Astrocyte (in vitro differentiated cells and primary cell): ENCODE data around the gene SPN. TPM values are rescaled to one million over a fixed set of nuclear protein-coding genes. Genes with fewer than 3 reads are reported as not detected.

Source experiments
- DNase-seq: peaks from one replicate; pipeline ENCODE4 v3.0.0-alpha.2; 2010; ENCODE audit warnings: low read depth
- FAIRE-seq: peaks from 2 replicates; lab custom pipeline; 2011; peaks lifted over from hg19 to GRCh38; lab: Jason Lieb, UNC
- H2AFZ ChIP-seq: 2 replicates; pipeline ENCODE4 v1.6.0; 2012; ENCODE audit warnings: low read depth, low read length, inconsistent platforms
- H3K27ac ChIP-seq: 2 replicates; pipeline ENCODE4 v1.5.1; 2011; ENCODE audit warnings: low read depth, low read length, inconsistent platforms
- H3K27me3 ChIP-seq: 2 replicates; pipeline ENCODE4 v1.6.0; 2011; ENCODE audit warnings: low read length, inconsistent platforms; ENCODE audit not compliant: insufficient read depth
- H3K36me3 ChIP-seq: 2 replicates; pipeline ENCODE4 v1.5.1; 2011; ENCODE audit warnings: low read length, inconsistent platforms; ENCODE audit not compliant: insufficient read depth
- H3K4me1 ChIP-seq: 2 replicates; pipeline ENCODE4 v1.5.1; 2011; ENCODE audit warnings: low read length, inconsistent platforms; ENCODE audit not compliant: insufficient read depth
- H3K4me2 ChIP-seq: 2 replicates; pipeline ENCODE4 v1.6.0; 2012; ENCODE audit warnings: low read length, inconsistent platforms
- H3K4me3 ChIP-seq: 2 replicates; pipeline ENCODE4 v1.5.1; 2011; ENCODE audit warnings: low read depth, mild to moderate bottlenecking, low read length, inconsistent platforms; ENCODE audit not compliant: insufficient read depth
- H3K79me2 ChIP-seq: 2 replicates; pipeline ENCODE4 v1.6.0; 2012; ENCODE audit warnings: mild to moderate bottlenecking, low read length, inconsistent platforms; ENCODE audit not compliant: insufficient read depth
- H3K9ac ChIP-seq: 2 replicates; pipeline ENCODE4 v1.6.0; 2012; ENCODE audit warnings: mild to moderate bottlenecking, low read length, inconsistent platforms
- H3K9me3 ChIP-seq: 2 replicates; pipeline ENCODE4 v1.5.1; 2012; ENCODE audit warnings: low read depth, mild to moderate bottlenecking, low read length, inconsistent platforms; ENCODE audit not compliant: insufficient read depth
- H4K20me1 ChIP-seq: 2 replicates; pipeline ENCODE4 v1.6.0; 2012; ENCODE audit warnings: low read length, inconsistent platforms; ENCODE audit not compliant: insufficient read depth
- H3K27ac Mint-ChIP-seq: one replicate; pipeline ENCODE4 v1.8.0; 2021; ENCODE audit warnings: mild to moderate bottlenecking, mixed read lengths; ENCODE audit not compliant: unreplicated experiment
- H3K27me3 Mint-ChIP-seq: one replicate; pipeline ENCODE4 v1.8.0; 2021; ENCODE audit warnings: low read depth, mixed read lengths; ENCODE audit not compliant: unreplicated experiment
- H3K36me3 Mint-ChIP-seq: one replicate; pipeline ENCODE4 v1.8.0; 2021; ENCODE audit warnings: low read depth, mixed read lengths; ENCODE audit not compliant: unreplicated experiment
- H3K4me1 Mint-ChIP-seq: one replicate; pipeline ENCODE4 v1.8.0; 2021; ENCODE audit warnings: low read depth, mixed read lengths; ENCODE audit not compliant: unreplicated experiment
- H3K4me3 Mint-ChIP-seq: one replicate; pipeline ENCODE4 v1.8.0; 2021; ENCODE audit warnings: mild to moderate bottlenecking, moderate library complexity, mixed read lengths; ENCODE audit not compliant: unreplicated experiment
- H3K9me3 Mint-ChIP-seq: one replicate; pipeline ENCODE4 v1.8.0; 2021; ENCODE audit warnings: mild to moderate bottlenecking, mixed read lengths; ENCODE audit not compliant: unreplicated experiment
- EZH2 ChIP-seq: IDR thresholded peaks from 2 replicates; pipeline ENCODE4 v1.6.1; 2012; ENCODE audit warnings: mild to moderate bottlenecking, low read length, inconsistent platforms; ENCODE audit not compliant: insufficient read depth
- total RNA-seq: library from RNA; stranded (reverse); gene quantifications from 2 replicates; pipeline ENCODE4 v1.2.1, GENCODE V29; 2021
- TF ChIP-seq, protein P1 (sequence below): IDR thresholded peaks from 2 replicates; pipeline ENCODE4 v1.5.1; 2011; ENCODE audit warnings: low read depth, mild to moderate bottlenecking, inconsistent platforms, low read length, moderate library complexity; ENCODE audit not compliant: insufficient read depth

Gene SPN
- total RNA-seq, 1 donor from 2014 or later, result 0.07 TPM

- Mint-ChIP-seq H3K9me3 (peaks cover 1% of the 10 kb centered on the region), H3K4me3 (no peak overlapping the region), H3K36me3 (no peaks in the 10 kb centered on the region), H3K4me1 (peaks cover 10% of the 10 kb centered on the region), H3K27me3 (no peaks in the 10 kb centered on the region), H3K27ac (no peak overlapping the region)
- H3K4me1 ChIP-seq, result peaks cover 6% of the 10 kb centered on the region
- FAIRE-seq (no peak), DNase-seq (no peak)
- H4K20me1 ChIP-seq, result no peaks in the 10 kb centered on the region
- H3K79me2 ChIP-seq, result no peaks in the 10 kb centered on the region
- no peak for TF ChIP-seq EZH2
- TF ChIP-seq, protein P1, sequence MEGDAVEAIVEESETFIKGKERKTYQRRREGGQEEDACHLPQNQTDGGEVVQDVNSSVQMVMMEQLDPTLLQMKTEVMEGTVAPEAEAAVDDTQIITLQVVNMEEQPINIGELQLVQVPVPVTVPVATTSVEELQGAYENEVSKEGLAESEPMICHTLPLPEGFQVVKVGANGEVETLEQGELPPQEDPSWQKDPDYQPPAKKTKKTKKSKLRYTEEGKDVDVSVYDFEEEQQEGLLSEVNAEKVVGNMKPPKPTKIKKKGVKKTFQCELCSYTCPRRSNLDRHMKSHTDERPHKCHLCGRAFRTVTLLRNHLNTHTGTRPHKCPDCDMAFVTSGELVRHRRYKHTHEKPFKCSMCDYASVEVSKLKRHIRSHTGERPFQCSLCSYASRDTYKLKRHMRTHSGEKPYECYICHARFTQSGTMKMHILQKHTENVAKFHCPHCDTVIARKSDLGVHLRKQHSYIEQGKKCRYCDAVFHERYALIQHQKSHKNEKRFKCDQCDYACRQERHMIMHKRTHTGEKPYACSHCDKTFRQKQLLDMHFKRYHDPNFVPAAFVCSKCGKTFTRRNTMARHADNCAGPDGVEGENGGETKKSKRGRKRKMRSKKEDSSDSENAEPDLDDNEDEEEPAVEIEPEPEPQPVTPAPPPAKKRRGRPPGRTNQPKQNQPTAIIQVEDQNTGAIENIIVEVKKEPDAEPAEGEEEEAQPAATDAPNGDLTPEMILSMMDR, result no peak
- H3K27me3 ChIP-seq, result peaks cover 2% of the 10 kb centered on the region
- no peak overlapping the region for H3K27ac ChIP-seq
- no peak overlapping the region for H3K4me2 ChIP-seq
- no peak overlapping the region for H3K4me3 ChIP-seq
- no peak overlapping the region for H3K9ac ChIP-seq
- H2AFZ ChIP-seq, result no peak overlapping the region
- no peaks in the 10 kb centered on the region for H3K36me3 ChIP-seq
- H3K9me3 ChIP-seq, result no peaks in the 10 kb centered on the region
These were observed 49.8 kb downstream of the SPN start for GRCh38 chr16:29712809-29713208.

- H3K36me3 Mint-ChIP-seq, result no peaks in the 10 kb centered on the region
- peaks cover 10% of the 10 kb centered on the region for H3K4me1 Mint-ChIP-seq
- H3K4me1 ChIP-seq, result peaks cover 6% of the 10 kb centered on the region
- no peak overlapping the region for H3K27ac ChIP-seq
- no peak overlapping the region for H2AFZ ChIP-seq
- H3K9me3 Mint-ChIP-seq, result no peaks in the 10 kb centered on the region
- no peaks in the 10 kb centered on the region for H3K36me3 ChIP-seq
- DNase-seq, result no peak
- H3K27me3 ChIP-seq, result peaks cover 2% of the 10 kb centered on the region
- FAIRE-seq, result no peak
- TF ChIP-seq EZH2, result no peak
- TF ChIP-seq, protein P1, result no peak
- no peaks in the 10 kb centered on the region for H3K9me3 ChIP-seq
- no peak overlapping the region for H3K4me3 ChIP-seq
- H3K27me3 Mint-ChIP-seq, result no peaks in the 10 kb centered on the region
- no peak overlapping the region for H3K4me2 ChIP-seq
- H3K4me3 Mint-ChIP-seq, result no peak overlapping the region
- H4K20me1 ChIP-seq, result no peaks in the 10 kb centered on the region
- H3K79me2 ChIP-seq, result no peaks in the 10 kb centered on the region
- H3K27ac Mint-ChIP-seq, result no peak overlapping the region
- H3K9ac ChIP-seq, result no peak overlapping the region
These were observed 51.3 kb downstream of the SPN start for GRCh38 chr16:29714396-29714795.

GRCh38 chr16:29714972-29715371 is 51.9 kb downstream of the SPN start:
- Histone ChIP-seq H3K9me3 (no peaks in the 10 kb centered on the region), H3K4me2 (no peak overlapping the region), H3K36me3 (no peaks in the 10 kb centered on the region), H2AFZ (no peak overlapping the region), H3K4me1 (peaks cover 3% of the 10 kb centered on the region), H3K27ac (no peak overlapping the region), H4K20me1 (no peaks in the 10 kb centered on the region), H3K4me3 (no peak overlapping the region), H3K79me2 (no peaks in the 10 kb centered on the region), H3K27me3 (peaks cover 2% of the 10 kb centered on the region), H3K9ac (no peak overlapping the region)
- no peak for DNase-seq
- H3K4me3 Mint-ChIP-seq, result no peak overlapping the region
- H3K27me3 Mint-ChIP-seq, result no peaks in the 10 kb centered on the region
- H3K27ac Mint-ChIP-seq, result no peak overlapping the region
- peaks cover 6% of the 10 kb centered on the region for H3K4me1 Mint-ChIP-seq
- TF ChIP-seq, protein P1, result no peak
- TF ChIP-seq EZH2, result no peak
- no peak for FAIRE-seq
- no peaks in the 10 kb centered on the region for H3K36me3 Mint-ChIP-seq
- no peaks in the 10 kb centered on the region for H3K9me3 Mint-ChIP-seq
